GM23248 (cell line): ENCODE results near the gene SAMD7.

Experiments
- EZH2 ChIP-seq: fragments of 200-600 bp; sonication (generic); IDR thresholded peaks from 2 replicates; pipeline ENCODE4 v1.6.1; 2018; ENCODE audit warnings: antibody characterized with exemption, mild to moderate bottlenecking; ENCODE audit not compliant: insufficient read depth, poor library complexity, severe bottlenecking
- EZH2phosphoT487 ChIP-seq: fragments of 200-600 bp; sonication (generic); IDR thresholded peaks from 2 replicates; pipeline ENCODE4 v1.6.1; 2018; ENCODE audit warnings: antibody characterized with exemption, moderate library complexity, mild to moderate bottlenecking, low read depth; ENCODE audit not compliant: insufficient read depth

DNA sequence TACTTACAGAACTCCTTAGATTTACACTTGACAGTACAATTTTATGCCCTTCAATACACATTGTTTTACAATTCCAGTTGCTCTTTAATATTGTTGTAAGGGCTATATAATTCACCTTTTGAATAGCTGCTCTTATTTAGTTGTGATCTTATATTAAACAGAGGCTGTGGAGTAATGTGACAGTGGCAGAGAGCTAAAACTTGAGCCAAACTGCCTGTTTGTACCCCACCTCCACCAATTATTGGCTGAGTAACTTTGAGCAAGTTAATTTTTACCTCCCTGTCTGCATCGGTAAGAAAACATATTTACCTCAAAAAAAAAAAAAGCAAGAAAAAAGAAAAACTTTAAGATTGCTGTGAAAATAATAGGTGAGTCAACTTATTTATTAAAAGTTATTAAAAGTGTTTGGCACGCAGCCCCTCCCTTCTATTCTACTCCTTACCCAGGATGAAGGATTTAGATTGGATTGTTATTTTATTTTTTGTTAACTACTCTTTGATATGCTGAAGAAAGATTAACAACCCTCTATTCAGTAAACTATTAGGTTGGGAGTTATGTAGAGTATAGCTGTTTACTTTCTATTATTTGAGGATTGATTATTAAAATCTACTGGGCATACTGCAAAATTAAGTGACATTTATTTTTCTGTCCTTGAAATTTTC lies 57.0 kb downstream of the SAMD7 start:
- TF ChIP-seq EZH2phosphoT487 (no peak), EZH2 (no peak)
